ENCODE results near the gene SLC6A15. TPM values are rescaled to one million over a fixed set of nuclear protein-coding genes. Genes with fewer than 3 reads are reported as not detected.

SLC6A15 gene
- total and polyA plus RNA-seq, 2 of the 8 experiments (the other 6 are each of a cell fraction or from before 2014, with no cell fraction given) = 3.1 to 42.0 TPM

GRCh38 chr12:84960918-84961317, 48.3 kb upstream of the SLC6A15 start:
- Histone ChIP-seq H3K79me1 (ENCODE audit: low read depth, low read length) (no peaks in the 10 kb centered on the region), H3K23me2 (ENCODE audit: low read depth, low read length) (no peaks in the 10 kb centered on the region), H3K27ac (ENCODE audit: low read depth, low read length) (no peak overlapping the region), H2BK15ac (ENCODE audit: low read length) (no peak overlapping the region), H3K27me3 (replicated peaks in 1 of 4; ENCODE audit: control insufficient read depth in 3 of 4, extremely low read depth in 1 of 4, insufficient read depth in 3 of 4, low read length in 3 of 4) (no peaks in the 10 kb centered on the region), H3K4me1 (replicated peaks in 1 of 4; ENCODE audit: control insufficient read depth in 3 of 4, insufficient read depth in 4 of 4, low read length in 3 of 4) (no peaks in the 10 kb centered on the region; a peak in 2 of 7 replicates), H3K4me3 (ENCODE audit: extremely low read depth in 1 of 4, insufficient read depth in 2 of 4, low read depth in 3 of 4, low read length in 4 of 4) (no peak overlapping the region), H2BK5ac (ENCODE audit: low read depth, low read length) (no peak overlapping the region), H3K79me2 (ENCODE audit: control insufficient read depth in 1 of 2, insufficient read depth in 2 of 2, low read length in 2 of 2) (no peaks in the 10 kb centered on the region), H2AFZ (ENCODE audit: low read length) (no peak overlapping the region), H2BK20ac (ENCODE audit: low read length) (no peak overlapping the region), H3K4ac (replicated peaks; ENCODE audit: insufficient read length, low read depth, low read length) (no peak overlapping the region), H3K23ac (ENCODE audit: insufficient read length) (no peak overlapping the region), H3K18ac (ENCODE audit: extremely low read depth, low read length) (no peak overlapping the region), H2AK5ac (ENCODE audit: low read depth, low read length) (no peak overlapping the region), H3K9me3 (ENCODE audit: insufficient read depth in 2 of 2, low read depth in 1 of 2, low read length in 1 of 2) (no peaks in the 10 kb centered on the region), H4K5ac (ENCODE audit: insufficient read length, low read depth, low read length) (no peak overlapping the region), H3K14ac (ENCODE audit: insufficient read length) (no peak overlapping the region), H3K36me3 (ENCODE audit: control insufficient read depth in 2 of 4, insufficient read depth in 4 of 4, low read length in 3 of 4) (no peaks in the 10 kb centered on the region), H4K8ac (ENCODE audit: extremely low read depth, insufficient read depth, low read length) (no peak overlapping the region), H3K4me2 (ENCODE audit: insufficient read depth in 1 of 2, low read depth in 2 of 2, low read length in 2 of 2) (no peak overlapping the region), H3K9ac (replicated peaks in 1 of 4; ENCODE audit: extremely low read depth in 1 of 4, low read depth in 3 of 4, low read length in 3 of 4) (no peak overlapping the region), H2BK12ac (ENCODE audit: low read depth, low read length) (no peak overlapping the region), H4K91ac (replicated peaks; ENCODE audit: insufficient read length, low read length) (no peak overlapping the region), H4K20me1 (replicated peaks in 1 of 2; ENCODE audit: control insufficient read depth in 1 of 2, insufficient read depth in 2 of 2, low read length in 2 of 2) (no peaks in the 10 kb centered on the region), H3K56ac (replicated peaks; ENCODE audit: insufficient read length, low read depth, low read length) (no peak overlapping the region), H2BK120ac (replicated peaks; ENCODE audit: low read depth, low read length) (no peak overlapping the region)
- ChIA-PET POLR2A (ENCODE audit: partially characterized antibody) (no interaction called here), CTCF (ENCODE audit: partially characterized antibody) (interaction anchor here (0.7 to 1.1 kb wide), 2 partner anchors 71 to 87 kb away, joined by 3 read pairs; no protein-coding TSS in a partner anchor)
- FAIRE-seq = no peak
- WGBS, 2 experiments (ENCODE audit: extremely low coverage in 1 of 2, insufficient coverage in 1 of 2, insufficient read length in 1 of 2, insufficient replicate concordance in 2 of 2, low coverage in 1 of 2, low lambda C conversion rate in 2 of 2, missing lambda C conversion rate in 1 of 2) = 74% methylated on average over 1 of the region's 1 CpG; no CpG with 5 or more reads in 1 of the 2 experiments
- DNase-seq (ENCODE audit: low read depth in 1 of 2, low spot score in 2 of 2) = no peak
- TF ChIP-seq RAD21 (IDR thresholded peaks at IDR 0.05 in 1 of 2, conservative IDR thresholded peaks at IDR 0.05 in 1 of 2; ENCODE audit: low read depth in 2 of 2, low read length in 2 of 2) (no peak), JUND (IDR thresholded peaks at IDR 0.05; ENCODE audit: low read length) (no peak), TAF7 (optimal IDR thresholded peaks at IDR 0.05; ENCODE audit: borderline replicate concordance, low read depth, low read length) (no peak), RXRA (IDR thresholded peaks at IDR 0.05; ENCODE audit: insufficient read depth, low read depth, low read length) (no peak)
